Measurements from ENCODE around the gene P2RY12. TPM values are rescaled to one million over a fixed set of nuclear protein-coding genes. Genes with fewer than 3 reads are reported as not detected.

The P2RY12 gene
- total and polyA plus RNA-seq, 2 donors (not counting 3 experiments of a cell fraction or from before 2014, with no cell fraction given) = not detected

- Histone ChIP-seq H3K9me3 (replicated peaks; ENCODE audit: control insufficient read depth, insufficient read depth, low read length) (no peaks in the 10 kb centered on the region), H3K4me1 (ENCODE audit: control insufficient read depth, extremely low read depth, insufficient read depth, low read length) (no peaks in the 10 kb centered on the region), H3K4me3 (replicated peaks in 1 of 3; ENCODE audit: insufficient read depth in 1 of 3, low read depth in 1 of 3, low read length in 3 of 3) (no peak within 1 kb of the TSS), H3K27me3 (ENCODE audit: control insufficient read depth in 2 of 2, insufficient read depth in 2 of 2, low read length in 2 of 2) (no peaks in the 10 kb centered on the region), H2AFZ (ENCODE audit: low read depth, low read length) (no peak within 1 kb of the TSS), H3K9me1 (replicated peaks; ENCODE audit: control insufficient read depth, extremely low read depth, insufficient read depth, low read length) (no peaks in the 10 kb centered on the region), H3K4me2 (ENCODE audit: insufficient read depth, low read length) (no peak within 1 kb of the TSS), H3K36me3 (ENCODE audit: control insufficient read depth in 2 of 2, extremely low read depth in 1 of 2, insufficient read depth in 2 of 2, low read length in 2 of 2) (no peaks in the 10 kb centered on the region), H3K27ac (ENCODE audit: insufficient read depth, low read depth, low read length) (no peak within 1 kb of the TSS), H4K20me1 (replicated peaks; ENCODE audit: control insufficient read depth, extremely low read depth, insufficient read depth, low read length) (no peaks in the 10 kb centered on the region), H3K9ac (replicated peaks; ENCODE audit: extremely low read depth, insufficient read depth, low read length) (no peak within 1 kb of the TSS), H3K79me2 (ENCODE audit: control insufficient read depth, insufficient read depth, low read length) (no peaks in the 10 kb centered on the region)
- no peak for DNase-seq (ENCODE audit: low read depth, low spot score)
- no TSS peak for BruUV-seq (replicated peaks)
- dilution Hi-C loops (cut with MboI; ENCODE audit: extremely low pct_ligation_motif_present, low sequenced_read_pairs) = no loop called here
- POLR2A ChIA-PET = no interaction called here
- FAIRE-seq = no peak
- TF ChIP-seq GATA2 (IDR thresholded peaks at IDR 0.05; ENCODE audit: insufficient read depth, insufficient read length, low read depth, low read length) = no peak
- TF ChIP-seq, protein P1, sequence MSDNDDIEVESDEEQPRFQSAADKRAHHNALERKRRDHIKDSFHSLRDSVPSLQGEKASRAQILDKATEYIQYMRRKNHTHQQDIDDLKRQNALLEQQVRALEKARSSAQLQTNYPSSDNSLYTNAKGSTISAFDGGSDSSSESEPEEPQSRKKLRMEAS (IDR thresholded peaks at IDR 0.05; ENCODE audit: insufficient read depth, insufficient read length) = no peak
- TF ChIP-seq POLR2A (IDR thresholded peaks at IDR 0.05; ENCODE audit: low read depth, low read length) = no peak
- no peak for TF ChIP-seq MYC (IDR thresholded peaks at IDR 0.05; ENCODE audit: low read depth, low read length)
- no peak for TF ChIP-seq FOS (IDR thresholded peaks at IDR 0.05; ENCODE audit: borderline replicate concordance, insufficient read depth, low read length)
- TF ChIP-seq POLR2AphosphoS5 (IDR thresholded peaks at IDR 0.05; ENCODE audit: insufficient read depth, low read depth, low read length) = no peak
- intact Hi-C loops (cut with micrococcal nuclease) = loop anchor here (5.0 kb wide), 1 partner anchor 162 kb away; no protein-coding TSS in a partner anchor
- CTCF ChIA-PET = interaction anchor here (1.2 kb wide), 1 partner anchor 50 kb away, joined by 4 read pairs; no protein-coding TSS in a partner anchor
These were observed 55.2 kb downstream of the P2RY12 start, which contains the start of gene P2RY13 for GRCh38 chr3:151329363-151329762. P2RY13 (minus strand) TSS chr3:151329549; CDS start chr3:151329528, 21 bp downstream.

DNA sequence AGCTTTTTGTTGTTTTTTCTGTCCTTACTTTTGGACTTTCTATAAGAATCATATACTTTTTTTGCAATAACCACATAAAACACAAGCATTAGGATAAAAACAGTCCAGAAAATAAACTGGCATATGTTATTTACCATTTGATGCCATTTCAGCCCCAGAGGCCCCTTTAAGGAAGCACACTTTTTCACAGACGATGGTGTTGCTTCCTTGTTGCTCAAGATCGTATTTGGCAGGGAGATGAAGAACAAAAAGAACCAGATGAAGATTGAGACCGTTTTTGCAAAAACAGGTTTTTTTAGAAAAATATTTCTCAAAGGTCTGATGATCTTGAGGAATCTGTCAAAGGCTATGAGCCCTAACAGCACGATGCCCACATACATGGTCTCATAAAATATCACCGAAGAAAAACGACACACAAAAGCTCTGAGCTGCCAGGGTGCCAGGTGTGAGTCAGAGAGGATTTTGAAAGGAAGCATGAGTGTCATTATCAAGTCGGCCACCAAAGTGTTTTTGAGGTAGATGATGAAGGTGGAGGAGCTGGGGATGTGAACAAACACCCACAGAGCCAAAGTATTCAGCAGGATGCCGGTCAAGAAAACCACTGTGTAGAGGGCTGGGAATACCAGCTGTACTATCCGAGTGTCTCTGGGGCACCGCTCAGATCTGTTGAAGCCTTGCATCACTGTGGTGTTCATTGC lies 56.1 kb downstream of the P2RY12 start:
- H3K4me3 ChIP-seq (replicated peaks in 1 of 3; ENCODE audit: insufficient read depth in 1 of 3, low read depth in 1 of 3, low read length in 3 of 3) = no peak overlapping the region
- no TSS peak for BruUV-seq (replicated peaks)
- H3K27ac ChIP-seq (ENCODE audit: insufficient read depth, low read depth, low read length) = no peak overlapping the region
- no peaks in the 10 kb centered on the region for H4K20me1 ChIP-seq (replicated peaks; ENCODE audit: control insufficient read depth, extremely low read depth, insufficient read depth, low read length)
- H3K9me1 ChIP-seq (replicated peaks; ENCODE audit: control insufficient read depth, extremely low read depth, insufficient read depth, low read length) = no peaks in the 10 kb centered on the region
- no peak overlapping the region for H3K4me2 ChIP-seq (ENCODE audit: insufficient read depth, low read length)
- TF ChIP-seq POLR2A (IDR thresholded peaks at IDR 0.05; ENCODE audit: low read depth, low read length) (no peak), GATA2 (IDR thresholded peaks at IDR 0.05; ENCODE audit: insufficient read depth, insufficient read length, low read depth, low read length) (no peak), EZH2 (IDR thresholded peaks at IDR 0.05; ENCODE audit: borderline replicate concordance, low read depth, low read length, severe bottlenecking) (no peak), CTCF (IDR thresholded peaks at IDR 0.05; ENCODE audit: extremely low read depth in 1 of 2, insufficient read depth in 1 of 2, low read depth in 1 of 2, low read length in 2 of 2) (no peak), FOS (IDR thresholded peaks at IDR 0.05; ENCODE audit: borderline replicate concordance, insufficient read depth, low read length) (no peak), MYC (IDR thresholded peaks at IDR 0.05; ENCODE audit: low read depth, low read length) (no peak), JUN (IDR thresholded peaks at IDR 0.05; ENCODE audit: borderline replicate concordance, insufficient read depth, insufficient read length, low read depth) (no peak), POLR2AphosphoS5 (IDR thresholded peaks at IDR 0.05; ENCODE audit: insufficient read depth, low read depth, low read length) (no peak)
- TF ChIP-seq, protein P1 (IDR thresholded peaks at IDR 0.05; ENCODE audit: insufficient read depth, insufficient read length) = no peak
- ChIA-PET POLR2A (no interaction called here), CTCF (interaction anchor here (0.6 to 1.9 kb wide), 28 partner anchors 11 to 1245 kb away, joined by 3 to 12 read pairs (median 4); no protein-coding TSS in a partner anchor)
- no peaks in the 10 kb centered on the region for H3K4me1 ChIP-seq (ENCODE audit: control insufficient read depth, extremely low read depth, insufficient read depth, low read length)
- H3K9ac ChIP-seq (replicated peaks; ENCODE audit: extremely low read depth, insufficient read depth, low read length) = no peak overlapping the region
- intact Hi-C loops (cut with micrococcal nuclease) = loop anchor here (5.0 kb wide), 1 partner anchor 161 kb away; no protein-coding TSS in a partner anchor
- H2AFZ ChIP-seq (ENCODE audit: low read depth, low read length) = no peak overlapping the region
- no peaks in the 10 kb centered on the region for H3K36me3 ChIP-seq (ENCODE audit: control insufficient read depth in 2 of 2, extremely low read depth in 1 of 2, insufficient read depth in 2 of 2, low read length in 2 of 2)
- H3K27me3 ChIP-seq (ENCODE audit: control insufficient read depth in 2 of 2, insufficient read depth in 2 of 2, low read length in 2 of 2) = no peaks in the 10 kb centered on the region
- FAIRE-seq = no peak
- no peaks in the 10 kb centered on the region for H3K79me2 ChIP-seq (ENCODE audit: control insufficient read depth, insufficient read depth, low read length)
- dilution Hi-C loops (cut with MboI; ENCODE audit: extremely low pct_ligation_motif_present, low sequenced_read_pairs) = no loop called here
- no peaks in the 10 kb centered on the region for H3K9me3 ChIP-seq (replicated peaks; ENCODE audit: control insufficient read depth, insufficient read depth, low read length)
- no peak for DNase-seq (ENCODE audit: low read depth, low spot score)
